IgD-negative memory B cell (primary cell): ENCODE data around the gene SRR. TPM values are rescaled to one million over a fixed set of nuclear protein-coding genes. Genes with fewer than 3 reads are reported as not detected.
"Not testable (repeated sequence)": the region's sequence is repeated elsewhere in the genome, so short reads cannot be mapped to it uniquely, and the experiment has no call there.

Experiments used
- H3K27ac Mint-ChIP-seq, 3 donors: one replicate each; pipeline ENCODE4 v1.8.0; 2020 to 2022; ENCODE audit warnings: mild to moderate bottlenecking in 3 of 3, mixed read lengths in 3 of 3, moderate library complexity in 1 of 3
- H3K27me3 Mint-ChIP-seq: one replicate; pipeline ENCODE4 v1.8.0; 2021; ENCODE audit warnings: mixed read lengths
- H3K36me3 Mint-ChIP-seq: one replicate; pipeline ENCODE4 v1.8.0; 2020; ENCODE audit warnings: mild to moderate bottlenecking, mixed read lengths
- H3K4me1 Mint-ChIP-seq, 3 donors: one replicate each; pipeline ENCODE4 v1.8.0; 2020 to 2022; ENCODE audit warnings: mixed read lengths in 3 of 3, mild to moderate bottlenecking in 1 of 3
- H3K4me3 Mint-ChIP-seq, 4 donors: one replicate each; pipeline ENCODE4 v1.8.0; 2020 to 2022; ENCODE audit warnings: mild to moderate bottlenecking in 4 of 4, mixed read lengths in 4 of 4, moderate library complexity in 3 of 4
- H3K9me3 Mint-ChIP-seq, 3 donors: one replicate each; pipeline ENCODE4 v1.8.0; 2020 to 2021; ENCODE audit warnings: mixed read lengths in 3 of 3, mild to moderate bottlenecking in 1 of 3
- polyA plus RNA-seq: library from polyadenylated mRNA; unstranded; fragments of 300-500 nt; fragmentation: Illumina TruSeq; gene quantifications from one replicate; pipeline ENCODE4 v1.2.3, GENCODE V29; 2021

The SRR gene
- polyA plus RNA-seq: 3.4 TPM

DNA sequence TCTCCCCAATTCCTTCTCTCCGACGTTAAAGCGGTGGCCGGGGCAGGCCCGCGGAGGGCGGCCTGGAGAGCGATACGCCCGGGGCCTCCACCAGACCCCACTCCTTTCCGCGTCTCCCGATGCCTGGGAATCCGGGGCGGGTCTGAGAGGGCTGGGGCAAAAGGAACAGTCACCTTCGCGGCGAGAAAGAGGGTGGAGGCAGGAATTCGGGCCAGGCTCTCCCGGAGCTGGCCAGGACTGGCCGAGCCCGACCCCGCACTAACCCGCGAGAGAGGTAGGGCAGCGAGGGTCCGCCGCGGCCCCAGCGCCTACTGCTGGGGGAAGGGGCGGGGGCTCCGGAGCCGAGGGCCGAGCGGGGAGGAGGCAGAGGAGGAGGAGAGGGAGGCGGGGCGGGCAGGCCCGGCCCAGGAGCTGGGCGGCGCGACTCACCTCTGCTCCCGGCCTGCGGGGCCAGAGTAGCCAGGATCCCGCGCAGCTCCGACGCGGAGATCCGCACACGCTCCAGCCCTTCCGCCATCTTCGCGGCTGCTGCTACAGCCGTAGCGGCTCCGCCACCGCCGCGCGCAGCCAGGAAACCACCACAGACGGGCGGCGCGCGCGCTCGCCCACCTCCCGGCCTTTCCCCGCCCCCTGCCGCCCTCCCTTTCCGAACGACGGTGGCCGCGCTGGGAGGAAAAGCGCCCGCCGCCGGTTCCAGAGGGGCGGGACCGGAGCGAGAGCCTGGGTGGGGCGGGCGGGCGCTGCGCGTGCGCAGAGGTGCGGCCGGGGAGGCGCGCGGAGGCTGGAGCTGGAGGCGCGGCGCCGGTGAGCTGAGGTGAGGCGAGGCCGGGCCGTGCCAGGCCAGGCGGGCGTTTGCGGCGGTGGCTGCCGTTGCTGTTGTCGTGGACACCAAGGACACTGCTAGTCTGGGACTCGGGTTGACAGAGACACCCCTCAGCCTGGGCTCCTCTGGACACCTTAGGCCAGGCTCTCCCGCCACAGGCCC lies at the start of gene SRR, which contains the start of gene SMG6:
Gene SRR (plus strand): TSS at position 747 of the 985 bp plus-strand sequence. CDS start 11,611 bp downstream, outside the sequence.
Gene SMG6 (minus strand): TSS at position 582 of the 985 bp plus-strand sequence. CDS start 65 bp downstream, at position 517.
- Mint-ChIP-seq H3K27ac (peak within 1 kb of the TSS; percentile 82 to 98 (median 93)), H3K4me3 (peak within 1 kb of the TSS; percentile 89 to 94 (median 91)), H3K4me1 (peaks cover 3 to 19% (median 13%) of the 10 kb centered on the region in 3 donors), H3K9me3 (no peaks in the 10 kb centered on the region), H3K36me3 (peaks cover 3% of the 10 kb centered on the region), H3K27me3 (no peaks in the 10 kb centered on the region)

DNA sequence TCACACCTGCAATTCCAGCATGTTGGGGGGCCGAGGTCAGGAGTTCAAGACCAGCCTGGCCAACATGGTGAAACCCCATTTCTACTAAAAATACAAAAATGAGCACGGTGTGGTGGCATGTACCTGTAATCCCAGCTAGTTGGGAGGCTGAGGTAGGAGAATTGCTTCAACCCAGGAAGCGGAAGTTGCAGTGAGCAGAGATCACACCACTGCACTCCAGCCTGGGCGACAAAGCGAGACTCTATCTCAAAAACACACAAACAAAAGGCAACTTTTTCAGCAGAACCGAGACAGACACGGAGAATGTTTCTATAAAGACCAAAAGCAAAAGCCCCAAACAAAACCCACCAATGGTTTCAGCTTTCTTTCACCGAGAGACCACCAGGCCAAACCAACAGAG lies 44.9 kb upstream of the SRR start:
- not testable (repeated sequence) for H3K36me3 Mint-ChIP-seq, H3K9me3 Mint-ChIP-seq, H3K27me3 Mint-ChIP-seq
- Mint-ChIP-seq H3K4me3 (peak overlapping the region in 3 of 4 donors; percentile 22 to 86 (median 55)), H3K4me1 (peaks cover 19 to 26% (median 22%) of the 10 kb centered on the region in 3 donors), H3K27ac (peak overlapping the region; percentile 7 to 95 (median 19))

DNA sequence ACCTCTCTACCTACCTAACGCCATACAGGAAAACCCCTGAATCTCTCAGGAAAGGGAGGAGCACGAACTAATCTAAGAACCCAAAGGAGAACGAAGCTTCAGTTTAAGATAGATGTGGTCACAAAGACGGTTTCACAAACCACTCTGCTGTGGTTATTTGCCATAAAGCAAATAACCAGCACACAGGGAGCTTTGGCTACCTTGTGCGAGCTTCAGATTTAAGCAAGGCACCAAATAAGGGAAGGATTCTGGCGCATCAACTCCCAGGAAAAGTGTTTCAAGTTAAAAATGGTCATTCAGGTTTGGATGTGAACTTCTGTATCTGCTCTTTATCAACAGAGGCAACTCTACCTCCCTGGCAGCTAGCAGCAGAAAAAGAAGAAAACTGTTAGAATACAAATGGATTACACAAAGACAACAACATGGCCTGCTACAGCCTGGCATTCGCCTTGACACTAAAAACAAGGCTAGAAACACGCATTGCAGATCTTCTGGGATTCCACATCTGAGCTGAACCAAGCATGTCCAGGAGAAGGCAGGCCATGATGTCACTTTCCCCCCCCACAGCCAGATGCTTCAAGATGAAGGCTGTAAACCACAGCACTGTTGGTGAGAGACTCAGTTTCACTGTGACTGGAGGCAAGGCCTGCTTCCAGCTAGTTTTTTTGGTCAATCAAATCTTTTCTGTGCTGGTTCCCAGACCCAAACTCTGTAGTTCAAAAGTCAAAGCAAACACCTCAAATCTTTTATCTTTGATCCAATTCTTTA lies 43.8 kb upstream of the SRR start:
- Mint-ChIP-seq H3K36me3 (peaks cover 2% of the 10 kb centered on the region), H3K4me1 (peaks cover 19 to 31% (median 20%) of the 10 kb centered on the region in 3 donors), H3K27me3 (no peaks in the 10 kb centered on the region), H3K4me3 (peak overlapping the region in 3 of 4 donors; percentile 14 to 86 (median 57)), H3K27ac (peak overlapping the region; percentile 19 to 95 (median 69)), H3K9me3 (no peaks in the 10 kb centered on the region)

- Mint-ChIP-seq H3K4me1 (peaks cover 32 to 48% (median 40%) of the 10 kb centered on the region in 3 donors), H3K36me3 (peaks cover 4% of the 10 kb centered on the region), H3K27me3 (no peaks in the 10 kb centered on the region), H3K9me3 (no peaks in the 10 kb centered on the region), H3K4me3 (no peak overlapping the region), H3K27ac (no peak overlapping the region)
These were observed 41.6 kb upstream of the SRR start for GRCh38 chr17:2262135-2262587.

- Mint-ChIP-seq H3K27me3 (no peaks in the 10 kb centered on the region), H3K36me3 (peaks cover 4% of the 10 kb centered on the region), H3K27ac (peak overlapping the region in 2 of 3 donors; percentile 42 to 85), H3K4me3 (no peak overlapping the region), H3K9me3 (no peaks in the 10 kb centered on the region), H3K4me1 (peaks cover 34 to 49% (median 40%) of the 10 kb centered on the region in 3 donors)
These were observed 40.3 kb upstream of the SRR start for GRCh38 chr17:2263183-2264066.

DNA sequence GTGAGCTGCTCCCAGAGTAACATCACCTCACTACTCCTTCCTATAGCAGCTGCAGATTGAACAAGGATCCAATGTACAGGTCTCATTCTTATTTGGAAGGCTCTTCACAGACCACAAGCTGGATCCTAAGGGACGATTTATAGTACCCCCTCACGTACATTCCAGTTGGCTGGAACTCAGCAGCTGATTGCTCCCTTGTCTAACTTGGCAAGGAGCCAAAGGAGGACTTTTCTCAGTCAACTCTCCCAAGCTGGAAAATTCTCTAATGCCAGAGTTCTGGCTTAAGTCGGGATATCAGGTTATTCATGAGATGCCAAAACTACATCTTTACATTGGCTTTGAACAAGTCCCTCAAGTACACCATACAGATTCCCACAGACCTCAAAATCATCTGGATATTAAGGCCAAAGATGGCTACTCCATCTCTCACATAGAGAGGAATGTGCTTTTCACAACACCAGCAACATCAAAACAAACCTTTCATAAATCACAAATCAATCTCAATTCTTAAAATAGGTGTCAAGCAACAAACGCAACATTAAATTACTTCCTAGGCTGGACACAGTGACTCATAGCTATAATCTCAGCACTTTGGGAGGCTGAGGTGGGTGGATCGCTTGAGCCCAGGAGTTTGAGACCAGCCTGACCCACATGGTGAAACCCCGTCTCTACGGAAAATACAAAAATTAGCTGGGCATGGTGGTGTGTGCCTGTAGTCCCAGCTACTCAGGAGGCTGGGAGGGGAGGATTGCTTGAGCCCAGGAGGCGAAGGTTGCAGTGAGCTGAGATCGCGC lies 39.5 kb upstream of the SRR start:
- Mint-ChIP-seq H3K4me3 (no peak overlapping the region), H3K9me3 (no peaks in the 10 kb centered on the region), H3K4me1 (peaks cover 30 to 43% (median 35%) of the 10 kb centered on the region in 3 donors), H3K27me3 (no peaks in the 10 kb centered on the region), H3K27ac (peak overlapping the region in 2 of 3 donors; percentile 42 to 96), H3K36me3 (peaks cover 4% of the 10 kb centered on the region)

- H3K4me3 Mint-ChIP-seq: not testable (repeated sequence)
- H3K4me1 Mint-ChIP-seq: peaks cover 23 to 35% (median 26%) of the 10 kb centered on the region in 3 donors
These were observed 38.6 kb upstream of the SRR start for GRCh38 chr17:2265166-2265565.

DNA sequence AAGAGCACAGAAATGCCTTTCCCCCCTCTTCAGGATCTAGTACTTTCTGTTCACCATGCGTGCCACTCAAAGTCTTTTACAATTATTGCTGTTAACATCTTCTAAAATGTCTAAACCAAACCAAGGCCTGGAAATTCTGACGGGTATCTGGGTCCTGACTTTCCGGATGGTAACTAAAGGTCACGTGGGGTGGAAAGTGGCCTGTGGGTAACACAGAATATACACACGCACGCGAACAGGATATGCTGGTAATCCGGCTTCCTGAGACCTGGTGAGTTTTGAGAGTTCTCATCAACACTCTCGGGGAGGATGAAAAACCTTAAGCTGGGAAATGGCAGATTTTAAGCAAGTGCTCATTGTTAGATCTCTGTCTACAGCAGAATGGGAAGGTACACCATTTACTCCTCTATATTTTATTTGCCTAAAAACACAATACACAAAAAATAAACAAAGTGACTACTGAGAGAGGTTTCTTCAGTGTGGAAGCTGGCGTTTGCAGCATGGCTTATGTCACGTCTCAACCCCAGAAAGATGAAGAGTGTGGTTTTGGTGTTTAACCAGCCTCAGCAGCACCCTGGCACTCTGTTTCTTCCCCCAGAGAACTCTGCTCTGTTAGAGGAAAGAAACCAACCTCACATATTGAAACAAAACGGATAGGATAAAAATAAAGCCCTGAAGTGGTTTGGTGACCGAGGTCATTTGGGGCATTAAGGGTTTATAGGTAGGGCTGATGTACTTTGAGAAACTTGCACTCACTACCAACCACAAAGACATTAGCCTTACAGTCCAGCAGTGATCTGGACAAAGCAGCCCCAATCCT lies 37.5 kb upstream of the SRR start:
- Mint-ChIP-seq H3K36me3 (peaks cover 4% of the 10 kb centered on the region), H3K27ac (peak overlapping the region; percentile 92 to 96 (median 95)), H3K4me1 (peaks cover 20 to 32% (median 23%) of the 10 kb centered on the region in 3 donors), H3K9me3 (no peaks in the 10 kb centered on the region), H3K27me3 (no peaks in the 10 kb centered on the region), H3K4me3 (peak overlapping the region; percentile 31 to 94 (median 74))

More at GRCh38 chr17:2265166-2265565, 38.6 kb upstream of the SRR start:
- H3K36me3 Mint-ChIP-seq, H3K27me3 Mint-ChIP-seq, H3K9me3 Mint-ChIP-seq: not testable (repeated sequence)
- H3K27ac Mint-ChIP-seq: peak overlapping the region in 1 of 3 donors; percentile 96

GRCh38 chr17:2266865-2267228 lies 36.9 kb upstream of the SRR start:
- Mint-ChIP-seq H3K4me3 (peak overlapping the region in 3 of 4 donors; percentile 43 to 94 (median 64)), H3K9me3 (no peaks in the 10 kb centered on the region), H3K4me1 (peaks cover 17 to 32% (median 23%) of the 10 kb centered on the region in 3 donors), H3K36me3 (peaks cover 4% of the 10 kb centered on the region), H3K27me3 (no peaks in the 10 kb centered on the region), H3K27ac (peak overlapping the region; percentile 92 to 96 (median 95))

DNA sequence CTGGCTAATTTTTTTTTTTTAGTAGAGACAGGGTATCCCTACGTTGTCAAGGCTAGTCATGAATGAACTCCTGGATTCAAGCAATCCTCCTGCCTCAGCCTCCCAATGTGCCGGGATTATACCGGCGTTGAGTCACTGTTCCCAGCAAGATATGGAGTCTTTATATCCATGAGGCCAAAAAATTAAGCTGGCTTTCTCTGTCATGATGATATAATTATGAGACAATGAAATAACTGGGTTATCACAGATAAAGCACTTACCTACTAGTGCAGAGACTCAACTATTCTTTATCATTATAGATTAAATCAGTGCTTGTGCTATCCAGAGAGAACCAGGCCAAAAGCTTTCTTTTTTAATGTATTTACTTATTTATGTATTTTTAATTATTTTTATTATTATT lies 36.4 kb upstream of the SRR start:
- H3K9me3 Mint-ChIP-seq: no peaks in the 10 kb centered on the region
- H3K27me3 Mint-ChIP-seq: no peaks in the 10 kb centered on the region
- H3K4me3 Mint-ChIP-seq: peak overlapping the region in 1 of 4 donors; percentile 51
- peaks cover 17 to 32% (median 23%) of the 10 kb centered on the region in 3 donors for H3K4me1 Mint-ChIP-seq
- H3K36me3 Mint-ChIP-seq: peaks cover 4% of the 10 kb centered on the region
- peak overlapping the region in 2 of 3 donors; percentile 92 to 96 for H3K27ac Mint-ChIP-seq

DNA sequence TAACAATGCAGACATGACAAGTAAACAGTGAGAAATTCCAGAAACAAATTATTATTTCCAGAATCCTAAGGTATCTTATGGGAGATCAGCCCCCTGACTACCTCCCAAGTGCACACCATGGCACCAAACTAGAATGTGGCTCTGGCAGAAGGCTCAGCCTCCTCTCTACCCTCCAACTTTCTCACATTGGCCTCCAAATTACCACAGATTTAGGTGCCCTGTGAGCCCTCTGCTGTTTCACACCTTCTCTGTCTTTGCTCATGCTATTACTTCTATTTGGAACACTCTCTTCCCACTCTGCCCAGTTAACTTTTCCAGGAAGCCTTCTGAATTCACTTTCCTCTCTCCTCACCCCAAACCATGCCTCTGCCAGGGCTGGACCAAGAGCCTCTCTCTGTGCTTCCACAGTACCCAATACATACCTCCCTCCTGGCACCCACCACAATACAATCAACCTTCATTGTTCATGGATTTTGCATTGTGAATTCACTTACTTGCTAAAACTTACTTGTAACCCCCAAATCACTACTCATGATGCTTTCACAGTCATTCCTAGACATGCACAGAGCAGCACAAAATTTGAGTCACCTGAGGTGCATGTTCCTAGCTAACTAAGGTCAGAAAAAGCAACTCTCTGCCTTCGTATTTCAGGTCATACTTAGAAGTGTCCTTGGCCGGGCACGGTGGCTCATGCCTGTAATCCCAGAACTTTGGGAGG lies 31.6 kb upstream of the SRR start:
- Mint-ChIP-seq H3K9me3 (no peaks in the 10 kb centered on the region), H3K4me1 (peaks cover 1 to 3% (median 3%) of the 10 kb centered on the region in 3 donors), H3K36me3 (peaks cover 1% of the 10 kb centered on the region), H3K27me3 (no peaks in the 10 kb centered on the region), H3K27ac (peak overlapping the region in 1 of 3 donors; percentile 0), H3K4me3 (no peak overlapping the region)

DNA sequence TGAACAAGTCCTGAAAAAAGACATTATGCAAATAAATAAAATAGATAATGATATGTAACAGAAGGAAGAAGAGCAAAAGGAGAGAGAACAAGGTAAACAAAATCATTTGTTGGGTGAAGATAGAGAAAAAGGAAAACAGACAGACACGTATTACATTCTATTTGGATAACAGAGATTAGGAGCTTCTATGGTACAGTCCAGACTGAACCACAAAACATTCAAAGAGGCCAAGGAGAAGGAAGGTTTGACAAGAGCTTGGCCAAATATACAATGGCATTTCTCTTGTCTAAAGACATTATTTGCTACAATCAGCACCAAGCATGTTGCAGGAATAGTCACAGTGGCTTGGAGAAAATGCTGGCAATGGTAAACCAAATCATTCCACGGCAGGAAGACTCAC lies 29.3 kb upstream of the SRR start:
- no peaks in the 10 kb centered on the region for H3K9me3 Mint-ChIP-seq
- H3K4me3 Mint-ChIP-seq: no peak overlapping the region
- peaks cover 0 to 2% (median 1%) of the 10 kb centered on the region in 3 donors for H3K4me1 Mint-ChIP-seq
- no peak overlapping the region for H3K27ac Mint-ChIP-seq
- H3K27me3 Mint-ChIP-seq: no peaks in the 10 kb centered on the region
- peaks cover 1% of the 10 kb centered on the region for H3K36me3 Mint-ChIP-seq
